GM18519 (cell line): ENCODE data around the gene LEP.
"Not testable (repeated sequence)": the region's sequence is repeated elsewhere in the genome, so short reads cannot be mapped to it uniquely, and the experiment has no call there.

Experiments used
- ATAC-seq: cut with Tn5 transposase; IDR thresholded peaks from one replicate; pipeline ENCODE4 v1.9.1; 2021; ENCODE audit warnings: mild to moderate bottlenecking, moderate library complexity; ENCODE audit not compliant: unreplicated experiment, low FRiP score

LEP gene

GRCh38 chr7:128210590-128211570 lies 30.2 kb upstream of the LEP start:
- no peak for ATAC-seq

GRCh38 chr7:128211626-128212025 lies 29.5 kb upstream of the LEP start:
- ATAC-seq = no peak

- ATAC-seq = no peak
Measured at GRCh38 chr7:128214463-128214862, 26.6 kb upstream of the LEP start.

GRCh38 chr7:128215281-128215680 lies 25.8 kb upstream of the LEP start:
- ATAC-seq = no peak

DNA sequence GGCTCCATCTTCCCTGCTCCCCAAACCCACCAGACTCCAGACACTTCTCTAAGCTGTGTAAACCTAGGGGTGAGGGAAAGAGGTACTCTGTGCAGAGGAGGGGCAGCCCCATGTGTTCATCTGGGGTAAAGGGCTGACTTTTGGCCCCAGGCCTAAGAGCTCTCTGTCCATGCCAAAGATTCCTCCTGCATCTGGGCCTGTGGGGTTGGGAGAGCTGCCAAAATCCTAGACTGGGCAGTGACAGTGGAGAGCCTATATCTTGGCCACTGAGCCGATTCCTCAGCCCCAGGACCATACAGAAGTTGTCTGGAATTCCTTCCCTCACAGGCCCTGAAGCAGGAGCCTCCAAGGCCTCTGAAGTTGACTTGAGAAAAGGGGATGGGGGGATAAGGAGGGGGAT lies 25.3 kb upstream of the LEP start:
- no peak for ATAC-seq

DNA sequence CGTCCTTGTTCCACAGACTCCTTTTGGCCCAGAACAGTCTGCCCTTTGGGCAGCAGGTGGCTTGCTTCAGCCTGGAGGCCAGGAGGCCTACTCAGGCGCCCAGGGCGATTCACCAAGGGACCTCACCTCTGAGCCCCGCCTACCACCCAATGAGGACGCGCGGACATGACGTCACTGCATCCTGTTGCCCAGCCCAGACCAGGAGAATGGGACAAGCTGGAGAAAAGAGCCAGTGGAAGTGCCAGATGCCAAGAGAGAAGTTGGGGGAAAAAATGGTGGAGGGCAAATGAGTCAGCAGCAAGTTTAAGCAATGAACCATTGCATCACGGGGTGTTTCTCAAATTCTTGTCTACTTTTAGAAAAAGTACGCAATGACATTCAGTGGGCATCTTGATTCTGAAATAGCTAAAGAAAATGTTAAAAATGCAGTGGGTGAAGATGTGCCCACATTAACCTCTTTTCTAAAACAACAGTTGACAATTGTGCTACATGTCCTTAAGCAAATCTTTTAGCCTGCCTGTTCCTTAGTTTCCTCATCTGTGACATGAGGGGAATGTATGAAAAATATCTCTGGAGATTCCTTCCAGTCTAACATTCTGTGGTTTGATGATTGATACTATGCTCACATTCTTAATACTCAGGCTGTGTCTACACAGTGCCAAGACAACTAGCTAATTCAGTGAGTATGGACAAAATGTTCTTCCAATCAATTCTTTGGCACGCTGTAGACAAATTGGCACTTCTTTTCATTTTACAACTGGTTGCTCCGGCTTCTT lies 23.9 kb upstream of the LEP start:
- no peak for ATAC-seq

DNA sequence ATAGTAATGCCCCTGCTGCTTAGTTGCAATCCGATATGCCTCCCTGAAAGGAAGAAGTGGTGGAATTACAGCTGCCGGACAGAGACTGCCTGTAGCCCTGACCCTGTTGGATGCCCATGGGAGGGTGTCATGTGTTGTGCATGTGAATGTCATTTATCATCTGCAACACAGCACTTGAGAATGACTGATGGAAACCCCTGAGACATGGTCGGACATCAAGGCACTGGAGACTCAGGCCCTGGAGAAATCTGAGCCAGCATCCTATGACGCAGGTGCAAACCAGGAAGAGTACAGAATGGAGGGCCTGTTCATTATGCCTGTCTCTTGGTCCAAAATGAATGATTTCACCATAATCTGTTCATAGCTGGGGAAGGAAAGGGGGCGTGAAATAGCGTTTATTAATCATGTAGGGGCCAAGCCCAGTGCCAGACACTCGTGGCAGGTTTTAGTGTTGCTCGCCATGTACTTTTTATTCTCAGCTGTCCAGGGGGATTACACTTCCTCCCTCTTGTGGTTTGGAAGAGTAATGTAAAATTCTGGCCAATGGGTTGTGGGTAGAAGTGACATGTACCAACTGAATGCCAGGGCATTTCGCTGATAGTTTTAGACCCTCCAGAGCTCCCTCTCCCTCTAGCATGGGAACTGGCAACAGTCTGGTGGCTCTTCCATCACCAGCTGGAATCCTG lies 23.0 kb upstream of the LEP start:
- ATAC-seq = no peak

- ATAC-seq = no peak
Measured at GRCh38 chr7:128219636-128220035, 21.4 kb upstream of the LEP start.

- no peak for ATAC-seq
Measured at GRCh38 chr7:128221929-128222403, 19.1 kb upstream of the LEP start.

DNA sequence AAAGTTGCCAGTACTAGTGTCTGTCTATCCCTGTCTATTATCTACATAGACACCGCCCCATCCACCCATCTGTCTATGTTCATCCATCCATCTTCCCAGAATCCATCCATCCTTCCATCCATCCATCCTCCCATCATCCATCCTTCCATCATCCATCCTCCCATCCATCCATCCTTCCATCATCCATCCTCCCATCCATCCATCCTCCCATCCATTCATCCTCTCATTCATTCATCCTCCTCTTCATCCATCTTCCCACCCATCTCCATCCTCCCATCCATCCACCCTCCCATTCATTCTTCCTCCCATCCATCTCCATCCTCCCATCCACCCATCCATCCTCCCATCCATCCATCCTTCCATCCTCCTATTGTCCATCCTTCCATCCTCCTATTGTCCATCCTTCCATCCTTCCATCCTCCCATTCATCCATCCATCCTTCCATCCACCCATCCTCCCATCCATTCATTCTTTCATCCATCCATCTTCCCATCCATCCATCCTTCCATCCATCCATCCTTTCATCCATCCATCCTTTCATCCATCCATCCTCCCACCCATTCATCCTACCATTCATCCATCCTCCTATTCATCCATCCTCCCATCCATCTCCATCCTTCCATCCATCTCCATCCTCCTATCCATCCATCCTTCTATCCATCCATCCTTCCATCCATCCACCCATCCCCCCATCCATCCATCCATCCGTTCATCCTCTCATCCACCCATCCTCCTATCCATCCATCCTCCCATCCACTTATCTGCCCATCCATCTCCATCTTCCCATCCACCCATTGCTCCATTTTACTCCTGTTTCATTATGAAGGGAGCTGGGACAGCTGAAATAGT lies 14.7 kb upstream of the LEP start:
- ATAC-seq = no peak

GRCh38 chr7:128227271-128227670 lies 13.8 kb upstream of the LEP start:
- ATAC-seq = no peak

- ATAC-seq = no peak
Measured at GRCh38 chr7:128231021-128231420, 10.1 kb upstream of the LEP start.

DNA sequence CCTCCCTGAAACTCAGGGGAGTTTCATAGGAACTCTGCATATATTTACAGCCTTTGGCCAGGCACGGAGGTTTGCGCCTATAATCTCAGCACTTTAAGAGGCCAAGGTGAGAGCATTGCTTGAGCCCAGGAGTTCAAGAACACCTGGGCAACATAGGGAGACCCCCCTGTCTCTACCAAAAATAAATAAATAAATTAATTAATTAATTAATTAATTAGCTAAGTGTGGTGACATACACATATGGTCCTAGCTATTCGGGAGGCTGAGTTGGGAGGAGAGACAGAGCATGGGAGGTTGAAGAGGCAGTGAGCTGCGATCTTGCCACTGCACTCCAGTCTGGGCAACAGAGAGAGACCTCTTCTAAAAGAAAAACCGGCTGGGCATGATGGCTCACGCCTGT lies 9.4 kb upstream of the LEP start:
- ATAC-seq = no peak

- ATAC-seq = no peak
Measured at GRCh38 chr7:128233471-128233870, 7.6 kb upstream of the LEP start.

DNA sequence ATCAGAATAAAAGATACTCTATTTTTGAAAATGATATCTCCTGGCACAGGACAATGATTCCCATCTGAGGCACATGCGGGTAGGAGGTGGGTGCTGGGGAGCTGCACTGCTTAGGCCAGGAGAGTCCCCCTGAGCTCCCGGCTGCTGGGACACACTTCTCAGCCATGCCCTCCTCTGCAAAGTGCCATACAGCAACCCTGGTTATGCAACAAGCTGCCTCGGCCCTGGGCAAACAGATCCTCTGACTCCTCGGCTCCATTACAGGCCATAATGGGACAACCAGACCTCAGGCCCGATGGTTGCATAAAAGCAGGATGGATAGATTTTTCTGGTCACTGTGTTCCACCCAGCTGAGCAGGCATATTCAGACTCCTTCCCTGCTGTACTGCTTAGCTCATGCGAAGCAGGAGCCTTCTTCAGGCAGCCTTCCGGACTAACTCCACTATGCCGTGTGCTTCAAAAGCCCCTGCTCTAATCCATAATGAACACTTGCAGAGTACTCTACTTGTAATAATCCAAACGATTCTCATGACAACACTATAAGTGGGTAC lies 6.5 kb upstream of the LEP start:
- no peak for ATAC-seq

DNA sequence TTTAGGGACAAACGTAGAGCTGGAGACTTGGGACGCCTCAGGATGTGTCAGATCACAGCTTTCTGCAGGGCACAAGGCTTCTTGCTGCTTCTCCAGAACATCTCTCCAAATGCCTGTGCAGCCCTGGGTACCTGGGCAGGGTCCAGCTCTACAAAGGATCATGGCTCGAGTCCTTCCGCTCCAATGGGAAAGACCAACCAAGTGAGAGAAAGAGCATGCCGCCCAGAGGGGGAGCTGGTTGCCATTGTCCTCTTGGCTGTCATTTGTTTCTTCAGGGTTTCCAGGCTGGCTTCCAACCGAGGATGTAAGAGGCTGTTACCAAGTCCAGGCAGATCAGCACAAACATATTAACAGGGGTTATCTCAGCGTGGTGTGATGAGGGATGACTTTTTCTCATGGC lies 5.6 kb upstream of the LEP start:
- no peak for ATAC-seq

GRCh38 chr7:128236924-128237586 lies 4.0 kb upstream of the LEP start:
- peak; percentile 59 for ATAC-seq

DNA sequence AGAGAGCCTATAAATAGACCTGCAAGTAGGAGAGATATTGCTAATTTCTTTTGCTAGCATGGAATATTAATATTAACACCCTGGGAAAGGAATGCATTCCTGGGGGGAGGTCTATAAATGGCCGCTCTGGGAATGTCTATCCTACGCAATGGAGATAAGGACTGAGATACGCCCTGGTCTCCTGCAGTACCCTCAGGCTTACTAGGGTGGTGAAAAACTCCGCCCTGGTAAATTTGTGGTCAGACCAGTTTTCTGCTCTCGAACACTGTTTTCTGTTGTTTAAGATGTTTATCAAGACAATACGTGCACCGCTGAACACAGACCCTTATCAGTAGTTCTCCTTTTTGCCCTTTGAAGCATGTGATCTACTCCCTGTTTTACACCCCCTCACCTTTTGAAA lies 1.9 kb upstream of the LEP start:
- ATAC-seq = not testable (repeated sequence)

GRCh38 chr7:128242661-128243060 lies 1.6 kb downstream of the LEP start:
- no peak for ATAC-seq
